ENCODE data around the gene ALOX12B.

- no peak for TF ChIP-seq CTCF (IDR thresholded peaks at IDR 0.05)
- TF ChIP-seq POLR2AphosphoS5 (IDR thresholded peaks at IDR 0.05): peak in 2 of 3 donors; percentile 16 to 44
- no peak for TF ChIP-seq POLR2A (IDR thresholded peaks at IDR 0.05)
- TF ChIP-seq EP300 (IDR thresholded peaks at IDR 0.05): no peak
Observed at GRCh38 chr17:8117980-8118768, 30.7 kb upstream of the ALOX12B start, which contains the start of gene ALOXE3.
